Fibroblast of villous mesenchyme (primary cell): ENCODE data around the gene CCNB1. TPM values are rescaled to one million over a fixed set of nuclear protein-coding genes. Genes with fewer than 3 reads are reported as not detected.
"Not testable (repeated sequence)": the region's sequence is repeated elsewhere in the genome, so short reads cannot be mapped to it uniquely, and the experiment has no call there.

ENCODE experiments used
- DNase-seq: peaks from one replicate; pipeline ENCODE4 v3.0.0-alpha.2; 2010; ENCODE audit warnings: low read depth
- H3K4me3 ChIP-seq: 2 replicates; pipeline ENCODE4 v1.5.1; 2011; ENCODE audit warnings: low read depth, mild to moderate bottlenecking, low read length
- CTCF ChIP-seq: IDR thresholded peaks from 2 replicates; pipeline ENCODE4 v1.5.1; 2012; ENCODE audit warnings: low read depth, mild to moderate bottlenecking, low read length; ENCODE audit not compliant: insufficient read depth
- total RNA-seq: library from RNA; depleted of rRNA; stranded (reverse); fragments of >200 nt; gene quantifications from 2 replicates; pipeline ENCODE4 v1.2.3, GENCODE V29; 2012

Gene CCNB1
- total RNA-seq, 1 donor = 147 TPM

GRCh38 chr5:69137807-69138206 is 29.1 kb upstream of the CCNB1 start:
- H3K4me3 ChIP-seq = no peak overlapping the region
- DNase-seq = no peak
- no peak for TF ChIP-seq CTCF

- H3K4me3 ChIP-seq = no peak overlapping the region
- no peak for TF ChIP-seq CTCF
- peak; percentile 2 for DNase-seq
These were observed 28.2 kb upstream of the CCNB1 start for GRCh38 chr5:69138766-69139165.

- not testable (repeated sequence) for DNase-seq, H3K4me3 ChIP-seq
These were observed 26.7 kb upstream of the CCNB1 start for GRCh38 chr5:69140239-69140638.

GRCh38 chr5:69140827-69141226 is 26.1 kb upstream of the CCNB1 start:
- H3K4me3 ChIP-seq = no peak overlapping the region
- DNase-seq = no peak
- no peak for TF ChIP-seq CTCF

GRCh38 chr5:69148576-69148975 is 18.4 kb upstream of the CCNB1 start:
- not testable (repeated sequence) for H3K4me3 ChIP-seq, DNase-seq

GRCh38 chr5:69148981-69149675 is 17.8 kb upstream of the CCNB1 start:
- no peak overlapping the region for H3K4me3 ChIP-seq
- TF ChIP-seq CTCF = no peak
- no peak for DNase-seq

- no peak overlapping the region for H3K4me3 ChIP-seq
- DNase-seq = no peak
- TF ChIP-seq CTCF = no peak
These were observed 17.3 kb upstream of the CCNB1 start for GRCh38 chr5:69149676-69150010.

- DNase-seq = no peak
- H3K4me3 ChIP-seq = no peak overlapping the region
- TF ChIP-seq CTCF = no peak
These were observed 14.2 kb upstream of the CCNB1 start for GRCh38 chr5:69152731-69153130.
